OCI-M2 (cell line): ENCODE results near the gene METTL25B.
"Not testable (repeated sequence)": the region's sequence is repeated elsewhere in the genome, so short reads cannot be mapped to it uniquely, and the experiment has no call there.

Experiments
- DNase-seq: peaks from one replicate; lab custom pipeline; 2025; ENCODE audit not compliant: unreplicated experiment; lab: John Stamatoyannopoulos, UW

METTL25B gene

DNA sequence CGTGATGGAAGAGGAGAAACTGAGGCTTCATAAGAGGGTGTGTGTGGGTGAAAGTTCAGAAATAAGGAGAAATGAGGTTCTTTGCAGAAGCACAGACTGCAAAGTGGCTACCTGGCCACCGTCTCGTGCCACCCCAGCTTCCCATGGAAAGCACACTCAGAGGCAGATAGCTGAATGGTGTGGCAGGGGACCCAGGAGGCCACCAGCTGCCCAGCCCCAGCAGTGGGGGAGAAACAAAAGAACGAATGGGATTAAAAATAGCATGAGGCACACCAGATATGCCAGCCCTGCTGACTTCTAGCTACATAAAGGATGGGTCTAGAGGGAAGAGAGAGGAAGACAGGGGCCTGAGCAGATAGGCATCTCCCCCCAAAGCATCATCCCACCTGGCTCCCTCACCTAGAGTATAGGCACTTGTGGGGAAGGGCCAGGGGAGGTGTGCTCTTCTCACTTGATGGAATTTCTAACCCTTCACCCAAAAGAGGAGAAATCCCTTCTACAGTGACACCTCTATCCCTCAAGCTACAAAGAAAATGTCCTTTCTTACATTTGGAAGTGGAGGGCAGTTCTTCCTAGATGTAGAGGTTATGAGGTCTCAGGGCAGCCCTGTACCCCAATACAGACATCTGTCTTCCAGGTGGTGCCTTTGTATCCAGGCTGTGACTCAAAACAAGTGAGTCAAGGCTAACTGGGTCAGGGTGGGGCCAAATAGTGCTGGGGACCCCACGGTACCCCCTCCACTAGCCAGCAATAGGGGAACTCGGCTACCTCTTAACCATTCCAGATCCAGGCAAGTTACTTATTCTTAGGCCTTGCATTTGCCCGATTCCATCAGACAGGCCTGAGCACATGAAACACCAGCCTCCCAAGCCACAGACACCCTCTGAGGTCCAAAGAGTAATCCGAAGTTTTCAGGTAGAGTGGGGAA lies 19.7 kb downstream of the METTL25B start:
- DNase-seq: no peak

- DNase-seq: no peak
Observed at GRCh38 chr1:156748670-156749418, 20.6 kb downstream of the METTL25B start.

DNA sequence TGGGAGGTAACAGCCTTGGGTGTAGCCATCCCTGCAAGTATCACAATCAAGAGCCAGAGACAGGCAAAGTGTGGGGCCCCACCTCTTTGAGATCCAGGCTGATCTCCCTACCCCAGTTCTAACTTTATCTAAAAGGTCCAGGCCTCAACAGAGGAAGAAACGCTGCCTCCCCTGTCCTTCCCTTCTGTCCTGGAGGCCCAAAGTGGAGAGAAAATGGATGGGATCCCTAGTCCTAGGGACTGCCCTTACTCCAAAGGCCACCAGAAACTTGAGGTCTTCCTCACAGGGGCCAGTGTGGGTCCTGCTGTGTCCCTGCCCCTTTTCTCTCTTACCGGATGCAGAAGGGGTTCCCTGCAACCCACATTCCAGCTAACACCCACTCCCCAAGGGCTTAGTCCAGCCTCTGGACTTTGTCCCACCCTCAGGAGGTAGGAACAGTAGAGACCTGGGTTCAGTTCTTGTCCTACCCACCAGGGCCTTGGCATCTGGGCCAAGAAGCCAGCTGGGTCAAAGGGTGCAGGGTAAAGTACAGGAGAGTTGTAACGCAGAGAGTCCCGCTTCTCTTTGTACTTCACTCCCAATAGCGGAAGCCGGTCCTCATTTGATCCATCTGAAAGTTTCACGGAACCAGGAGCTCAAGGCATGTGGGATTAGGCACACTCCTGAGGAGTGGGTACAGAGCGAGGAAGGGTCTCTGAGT lies 21.3 kb downstream of the METTL25B start:
- DNase-seq: no peak

GRCh38 chr1:156750191-156750672 lies 22.0 kb downstream of the METTL25B start:
- no peak for DNase-seq

- DNase-seq: no peak
Observed at GRCh38 chr1:156750711-156751450, 22.6 kb downstream of the METTL25B start.

- no peak for DNase-seq
Observed at GRCh38 chr1:156751451-156751756, 23.1 kb downstream of the METTL25B start, which contains the start of gene HDGF. TSS of gene HDGF (minus strand) at chr1:156751675. CDS start at chr1:156751429, 246 bp downstream.

DNA sequence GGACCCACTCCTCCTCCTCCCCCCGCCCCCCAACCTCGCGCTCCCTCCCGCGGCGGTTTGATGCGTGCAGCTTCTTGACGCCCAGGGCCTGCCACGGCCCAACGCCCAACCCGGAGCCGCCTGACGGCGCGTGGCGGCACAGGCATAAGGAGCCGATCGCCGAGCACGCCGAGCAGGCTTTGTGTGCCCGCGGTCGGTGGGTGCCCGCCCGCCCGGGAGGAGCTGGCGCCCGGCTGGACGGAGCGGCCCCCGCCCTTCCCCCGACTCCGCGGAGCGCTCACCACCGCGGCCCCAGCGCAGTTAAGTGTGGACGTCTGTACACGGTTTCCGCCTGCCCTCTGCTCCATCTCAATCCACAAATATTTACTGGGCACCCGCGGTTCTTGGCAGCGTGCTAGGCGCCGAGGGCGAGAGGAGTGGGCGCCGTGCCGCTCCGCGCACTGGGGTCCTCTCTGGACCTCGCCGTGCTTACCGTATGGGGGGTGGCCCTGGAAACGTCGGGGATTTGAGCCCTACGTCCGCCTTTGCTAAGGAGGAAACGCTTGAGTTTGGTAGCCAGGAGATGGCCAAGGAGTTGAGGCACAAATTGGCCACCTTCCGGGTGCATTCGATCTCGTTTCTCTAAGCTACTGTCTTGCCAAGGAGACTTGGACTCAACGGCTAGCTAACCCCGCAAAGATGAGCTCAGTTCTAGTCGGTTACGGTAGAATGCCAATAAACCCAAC lies 23.6 kb downstream of the METTL25B start:
- no peak for DNase-seq

GRCh38 chr1:156752843-156753482 lies 24.7 kb downstream of the METTL25B start:
- no peak for DNase-seq

GRCh38 chr1:156754219-156754618 lies 25.9 kb downstream of the METTL25B start:
- no peak for DNase-seq

DNA sequence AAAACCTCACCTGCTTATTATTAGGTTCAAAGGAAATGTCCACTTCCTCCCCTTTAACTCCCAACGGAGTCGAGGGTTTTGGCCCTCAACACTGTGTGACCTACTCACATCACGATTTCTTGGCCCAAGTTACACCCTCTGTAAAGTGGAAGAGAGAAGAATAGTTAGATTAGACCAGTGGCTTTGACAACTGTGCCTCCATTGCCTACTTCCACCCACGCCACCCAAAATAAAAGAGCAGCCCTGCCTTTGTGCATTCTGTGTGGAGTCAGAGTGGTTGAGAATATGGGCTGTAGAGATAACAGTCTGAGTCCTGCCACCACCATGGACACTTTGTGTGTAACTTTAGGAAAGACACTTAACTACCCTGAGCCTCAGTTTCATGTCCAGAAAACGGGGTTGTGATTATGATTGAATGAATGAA lies 27.3 kb downstream of the METTL25B start:
- no peak for DNase-seq

DNA sequence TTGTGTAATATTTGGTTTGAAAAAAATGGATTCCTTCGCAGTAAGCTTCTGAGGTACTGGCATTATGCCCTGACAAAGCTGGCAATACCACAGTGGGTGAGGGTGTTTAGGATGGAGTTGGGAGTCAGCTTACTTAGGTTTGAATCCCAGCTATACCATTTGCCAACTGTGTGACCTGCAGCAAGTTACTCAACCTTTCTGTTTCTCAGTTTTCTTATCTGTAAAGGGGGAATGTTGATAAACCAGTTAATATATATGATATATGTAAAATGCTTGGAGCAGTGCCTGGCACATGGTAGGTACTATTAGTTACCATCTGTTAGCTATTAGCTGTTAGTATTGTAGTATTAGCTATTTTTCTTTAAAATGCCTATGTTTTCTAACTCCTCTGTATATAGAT lies 28.1 kb downstream of the METTL25B start:
- no peak for DNase-seq

GRCh38 chr1:156757572-156758253 lies 29.4 kb downstream of the METTL25B start:
- DNase-seq: not testable (repeated sequence)

DNA sequence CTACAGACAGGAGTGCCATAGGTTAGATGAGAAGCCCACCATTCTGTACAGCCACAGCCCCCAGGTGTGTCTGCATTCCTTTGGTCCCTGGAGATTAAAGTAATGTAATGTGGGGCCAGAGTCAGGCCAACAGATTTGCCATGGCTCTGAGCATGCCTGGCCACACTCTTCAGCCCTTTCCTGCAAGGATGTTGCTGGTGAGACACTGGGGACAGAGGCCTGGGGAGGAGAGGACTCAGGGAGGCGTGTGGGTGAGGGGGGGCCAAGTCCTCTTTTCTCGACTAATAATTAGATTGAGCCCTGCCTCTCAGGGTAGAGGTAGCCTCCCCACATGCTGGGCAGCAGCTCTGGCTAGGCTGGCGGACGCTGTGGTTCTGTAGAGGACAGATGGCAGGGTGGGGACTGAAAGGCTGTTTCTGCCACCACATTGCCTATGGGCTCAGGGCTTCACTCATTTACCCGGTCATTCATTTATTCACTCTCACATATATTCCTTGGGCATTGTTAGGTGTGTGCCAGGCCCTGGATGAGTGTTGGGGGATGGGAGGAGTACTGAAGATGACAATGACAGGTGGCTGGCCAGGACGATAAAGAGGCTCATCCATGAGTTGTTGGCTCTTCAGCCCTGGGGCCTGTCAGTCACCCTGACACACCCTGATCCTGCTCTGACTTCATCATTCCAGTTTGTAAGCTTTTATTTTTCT lies 32.0 kb downstream of the METTL25B start:
- no peak for DNase-seq

DNA sequence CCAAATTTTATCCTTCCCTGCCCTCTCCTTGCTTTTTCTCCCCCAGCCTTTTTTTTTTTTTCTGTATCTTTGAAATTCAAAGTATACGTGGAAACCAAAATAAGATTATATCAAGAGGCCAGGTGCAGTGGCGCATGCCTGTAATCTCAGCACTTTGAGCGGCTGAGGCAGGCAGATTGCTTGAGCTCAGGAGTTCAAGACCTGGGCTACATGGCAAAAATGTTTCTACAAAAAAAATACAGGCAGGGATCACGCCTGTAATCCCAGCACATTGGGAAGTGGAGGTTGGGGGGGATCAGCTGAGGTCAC lies 32.5 kb downstream of the METTL25B start:
- DNase-seq: no peak

DNA sequence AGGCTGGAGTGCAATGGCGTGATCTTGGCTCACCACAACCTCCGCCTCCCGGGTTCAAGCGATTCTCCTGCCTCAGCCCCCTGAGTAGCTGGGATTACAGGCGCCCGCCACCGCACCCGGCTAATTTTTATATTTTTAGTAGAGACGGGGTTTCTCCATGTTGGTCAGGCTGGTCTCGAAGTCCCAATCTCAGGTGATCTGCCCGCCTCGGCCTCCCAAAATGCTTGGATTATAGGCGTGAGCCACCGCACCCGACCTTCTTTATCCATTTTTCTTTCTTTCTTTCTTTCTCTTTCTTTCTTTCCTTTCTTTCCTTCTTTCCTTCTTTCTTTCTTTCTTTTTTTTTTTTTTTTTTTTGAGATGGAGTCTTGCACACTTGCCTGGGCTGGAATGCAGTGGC lies 36.9 kb downstream of the METTL25B start:
- not testable (repeated sequence) for DNase-seq

GRCh38 chr1:156765666-156766065 lies 37.4 kb downstream of the METTL25B start:
- DNase-seq: no peak

DNA sequence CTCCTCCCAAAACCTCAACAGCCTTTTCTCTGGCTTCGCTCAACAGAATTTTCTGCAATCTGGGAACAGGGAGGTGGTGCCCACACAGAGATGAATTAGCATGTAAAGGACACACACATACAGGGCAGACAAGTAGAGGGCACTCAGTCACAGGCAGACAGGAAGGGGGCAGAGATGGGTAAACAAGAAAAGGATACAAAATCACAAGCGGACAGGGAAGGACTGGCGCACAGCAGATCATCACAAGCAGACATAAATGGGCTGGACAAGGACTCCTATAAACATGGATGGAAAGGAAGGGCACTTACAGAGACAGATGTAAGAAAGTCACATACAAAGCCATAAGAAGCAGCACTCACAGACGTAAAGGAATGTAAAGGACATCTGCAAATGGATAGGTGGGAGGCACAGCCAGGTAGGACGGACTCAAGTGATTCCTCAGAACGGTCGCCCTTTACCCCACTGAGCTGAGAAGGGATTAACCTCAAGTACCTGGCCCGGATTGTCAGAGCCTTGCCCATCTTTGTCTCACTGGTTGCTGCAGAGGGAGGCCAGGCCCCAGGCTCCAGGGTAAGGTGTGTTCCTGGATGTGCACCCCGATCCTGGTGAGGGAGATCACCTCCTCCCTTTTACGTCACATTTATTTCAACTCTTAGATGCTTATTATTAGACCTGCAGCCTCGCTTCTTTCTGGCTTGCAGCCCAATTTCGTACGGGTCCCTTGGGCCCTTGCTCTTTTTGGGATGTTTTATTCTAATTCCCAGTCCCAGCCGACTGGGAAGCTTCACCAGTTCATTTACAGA lies 38.2 kb downstream of the METTL25B start:
- no peak for DNase-seq
